ENCODE data around the gene LRIT2. TPM values are rescaled to one million over a fixed set of nuclear protein-coding genes. Genes with fewer than 3 reads are reported as not detected.

The LRIT2 gene, protein sequence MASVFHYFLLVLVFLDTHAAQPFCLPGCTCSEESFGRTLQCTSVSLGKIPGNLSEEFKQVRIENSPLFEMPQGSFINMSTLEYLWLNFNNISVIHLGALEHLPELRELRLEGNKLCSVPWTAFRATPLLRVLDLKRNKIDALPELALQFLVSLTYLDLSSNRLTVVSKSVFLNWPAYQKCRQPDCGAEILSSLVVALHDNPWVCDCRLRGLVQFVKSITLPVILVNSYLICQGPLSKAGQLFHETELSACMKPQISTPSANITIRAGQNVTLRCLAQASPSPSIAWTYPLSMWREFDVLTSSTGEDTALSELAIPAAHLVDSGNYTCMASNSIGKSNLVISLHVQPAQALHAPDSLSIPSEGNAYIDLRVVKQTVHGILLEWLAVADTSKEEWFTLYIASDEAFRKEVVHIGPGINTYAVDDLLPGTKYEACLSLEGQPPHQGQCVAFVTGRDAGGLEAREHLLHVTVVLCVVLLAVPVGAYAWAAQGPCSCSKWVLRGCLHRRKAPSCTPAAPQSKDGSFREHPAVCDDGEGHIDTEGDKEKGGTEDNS
- total RNA-seq: not detected in 3 replicates

- no peaks in the 10 kb centered on the region for H3K9me3 Mint-ChIP-seq
Measured at GRCh38 chr10:84225427-84226173, at the start of gene LRIT2. LRIT2 (minus strand) TSS chr10:84225544; CDS start chr10:84225520, 24 bp downstream.

GRCh38 chr10:84270708-84271107, 45.4 kb upstream of the LRIT2 start:
- no peaks in the 10 kb centered on the region for H3K9me3 Mint-ChIP-seq
- H3K27ac Mint-ChIP-seq: no peak overlapping the region
- H3K4me3 Mint-ChIP-seq: no peak overlapping the region
- H3K4me1 Mint-ChIP-seq: no peaks in the 10 kb centered on the region
- no peak for DNase-seq (ENCODE audit: low spot score in 2 of 2, unreplicated experiment in 2 of 2)
- no peaks in the 10 kb centered on the region for H3K36me3 Mint-ChIP-seq
- peaks cover 36% of the 10 kb centered on the region for H3K27me3 Mint-ChIP-seq (ENCODE audit: low read depth)
- TF ChIP-seq, protein P1, sequence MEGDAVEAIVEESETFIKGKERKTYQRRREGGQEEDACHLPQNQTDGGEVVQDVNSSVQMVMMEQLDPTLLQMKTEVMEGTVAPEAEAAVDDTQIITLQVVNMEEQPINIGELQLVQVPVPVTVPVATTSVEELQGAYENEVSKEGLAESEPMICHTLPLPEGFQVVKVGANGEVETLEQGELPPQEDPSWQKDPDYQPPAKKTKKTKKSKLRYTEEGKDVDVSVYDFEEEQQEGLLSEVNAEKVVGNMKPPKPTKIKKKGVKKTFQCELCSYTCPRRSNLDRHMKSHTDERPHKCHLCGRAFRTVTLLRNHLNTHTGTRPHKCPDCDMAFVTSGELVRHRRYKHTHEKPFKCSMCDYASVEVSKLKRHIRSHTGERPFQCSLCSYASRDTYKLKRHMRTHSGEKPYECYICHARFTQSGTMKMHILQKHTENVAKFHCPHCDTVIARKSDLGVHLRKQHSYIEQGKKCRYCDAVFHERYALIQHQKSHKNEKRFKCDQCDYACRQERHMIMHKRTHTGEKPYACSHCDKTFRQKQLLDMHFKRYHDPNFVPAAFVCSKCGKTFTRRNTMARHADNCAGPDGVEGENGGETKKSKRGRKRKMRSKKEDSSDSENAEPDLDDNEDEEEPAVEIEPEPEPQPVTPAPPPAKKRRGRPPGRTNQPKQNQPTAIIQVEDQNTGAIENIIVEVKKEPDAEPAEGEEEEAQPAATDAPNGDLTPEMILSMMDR (IDR thresholded peaks at IDR 0.05; ENCODE audit: unreplicated experiment): no peak

More at GRCh38 chr10:84225427-84226173, at the start of gene LRIT2:
- H3K4me1 Mint-ChIP-seq: no peaks in the 10 kb centered on the region
- H3K27me3 Mint-ChIP-seq (ENCODE audit: low read depth): peaks cover 47% of the 10 kb centered on the region
- H3K36me3 Mint-ChIP-seq: no peaks in the 10 kb centered on the region
- no peak within 1 kb of the TSS for H3K4me3 Mint-ChIP-seq
- no peak within 1 kb of the TSS for H3K27ac Mint-ChIP-seq
- DNase-seq (ENCODE audit: low spot score in 2 of 2, unreplicated experiment in 2 of 2): no peak
- TF ChIP-seq, protein P1 (IDR thresholded peaks at IDR 0.05; ENCODE audit: unreplicated experiment): no peak

DNA sequence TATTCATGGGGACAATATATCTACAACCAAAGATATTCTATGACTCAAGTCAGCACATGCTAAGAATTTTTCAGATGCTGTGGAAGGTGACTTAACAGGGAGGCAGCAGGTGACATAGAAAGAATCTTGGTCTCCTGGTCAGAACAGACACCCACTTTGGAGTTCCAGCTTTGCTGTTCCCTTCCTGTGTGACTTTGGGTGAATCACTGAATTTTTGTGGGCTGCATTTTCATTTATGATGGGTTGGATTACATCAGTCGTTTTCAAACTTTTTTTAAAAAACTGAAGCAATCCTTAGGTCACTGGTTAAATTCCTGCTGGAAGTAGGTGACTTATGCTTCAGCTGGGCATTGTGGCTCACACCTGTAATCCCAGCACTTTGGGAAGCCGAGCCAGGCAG, 44.4 kb upstream of the LRIT2 start:
- H3K27ac Mint-ChIP-seq: no peak overlapping the region
- H3K9me3 Mint-ChIP-seq: no peaks in the 10 kb centered on the region
- TF ChIP-seq, protein P1 (IDR thresholded peaks at IDR 0.05; ENCODE audit: unreplicated experiment): no peak
- no peak for DNase-seq (ENCODE audit: low spot score in 2 of 2, unreplicated experiment in 2 of 2)
- H3K4me1 Mint-ChIP-seq: no peaks in the 10 kb centered on the region
- peaks cover 39% of the 10 kb centered on the region for H3K27me3 Mint-ChIP-seq (ENCODE audit: low read depth)
- no peaks in the 10 kb centered on the region for H3K36me3 Mint-ChIP-seq
- H3K4me3 Mint-ChIP-seq: no peak overlapping the region

GRCh38 chr10:84269162-84269561, 43.8 kb upstream of the LRIT2 start:
- Mint-ChIP-seq H3K4me1 (no peaks in the 10 kb centered on the region), H3K4me3 (no peak overlapping the region), H3K27me3 (ENCODE audit: low read depth) (peaks cover 44% of the 10 kb centered on the region), H3K27ac (no peak overlapping the region), H3K9me3 (no peaks in the 10 kb centered on the region), H3K36me3 (no peaks in the 10 kb centered on the region)
- TF ChIP-seq, protein P1 (IDR thresholded peaks at IDR 0.05; ENCODE audit: unreplicated experiment): no peak
- DNase-seq (ENCODE audit: low spot score in 2 of 2, unreplicated experiment in 2 of 2): no peak

DNA sequence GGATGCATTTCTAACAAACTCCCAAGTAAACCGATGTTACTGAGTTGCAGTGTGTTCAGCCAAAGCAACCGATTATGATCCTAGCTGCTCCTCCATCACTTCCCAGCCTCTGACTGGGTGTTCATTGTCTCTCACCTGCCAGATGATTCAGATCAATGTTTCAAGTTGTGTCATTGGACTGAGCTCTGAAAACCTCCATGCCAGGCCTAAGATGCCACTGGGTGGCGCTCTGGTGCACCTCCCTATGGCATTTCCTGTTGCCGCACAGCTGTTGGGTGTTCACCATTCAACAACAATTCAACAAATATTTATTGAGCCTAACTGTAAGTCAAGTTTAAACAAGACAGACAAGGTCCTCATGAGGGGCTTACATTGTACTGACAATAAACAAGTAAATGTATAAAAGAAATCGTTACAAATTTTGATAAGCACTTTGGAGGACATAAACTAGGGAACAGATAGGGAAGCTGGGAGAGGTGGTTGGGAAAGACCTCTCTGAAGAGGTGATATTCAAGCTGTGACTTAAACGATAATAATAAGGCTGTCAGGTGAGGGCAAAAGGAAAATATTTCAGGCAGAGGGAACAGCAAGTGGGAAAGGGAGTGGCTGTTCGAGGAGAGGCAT, 42.3 kb upstream of the LRIT2 start:
- Mint-ChIP-seq H3K27me3 (ENCODE audit: low read depth) (peaks cover 59% of the 10 kb centered on the region), H3K36me3 (no peaks in the 10 kb centered on the region), H3K9me3 (no peaks in the 10 kb centered on the region), H3K27ac (no peak overlapping the region), H3K4me3 (no peak overlapping the region), H3K4me1 (no peaks in the 10 kb centered on the region)
- DNase-seq (ENCODE audit: low spot score in 2 of 2, unreplicated experiment in 2 of 2): no peak
- TF ChIP-seq, protein P1 (IDR thresholded peaks at IDR 0.05; ENCODE audit: unreplicated experiment): peak; percentile 36
